Ishikawa (cell line): ENCODE measurements around the gene NDUFB2.

Experiments
- CEBPB ChIP-seq: IDR thresholded peaks from 2 replicates; pipeline ENCODE4 v1.6.1; 2012
- CREB1 ChIP-seq: IDR thresholded peaks from 2 replicates; pipeline ENCODE4 v1.6.1; 2012; ENCODE audit warnings: low read depth
- EGR1 ChIP-seq: IDR thresholded peaks from 2 replicates; pipeline ENCODE4 v1.6.1; 2012
- EP300 ChIP-seq: IDR thresholded peaks from 2 replicates; pipeline ENCODE4 v1.6.1; 2012; ENCODE audit warnings: borderline replicate concordance
- FOXM1 ChIP-seq: IDR thresholded peaks from 2 replicates; pipeline ENCODE4 v1.6.1; 2012; ENCODE audit warnings: low read depth, borderline replicate concordance
- NFIC ChIP-seq: IDR thresholded peaks from 2 replicates; pipeline ENCODE4 v1.6.1; 2012
- RAD21 ChIP-seq: IDR thresholded peaks from 2 replicates; pipeline ENCODE4 v1.6.1; 2012; ENCODE audit warnings: low read depth
- TAF1 ChIP-seq: IDR thresholded peaks from 2 replicates; pipeline ENCODE4 v1.6.1; 2012; ENCODE audit warnings: low read depth, mild to moderate bottlenecking
- TCF12 ChIP-seq: IDR thresholded peaks from 2 replicates; pipeline ENCODE4 v1.6.1; 2012; ENCODE audit warnings: low read depth
- TEAD4 ChIP-seq: IDR thresholded peaks from 2 replicates; pipeline ENCODE4 v1.6.1; 2012
- YY1 ChIP-seq: IDR thresholded peaks from 2 replicates; pipeline ENCODE4 v1.6.1; 2012; ENCODE audit warnings: low read depth
- ZBTB7A ChIP-seq: IDR thresholded peaks from 2 replicates; pipeline ENCODE4 v1.6.1; 2012; ENCODE audit warnings: low read depth
- TF ChIP-seq, protein P1 (sequence below): IDR thresholded peaks from 2 replicates; pipeline ENCODE4 v1.6.1; 2012
- TF ChIP-seq, protein P2 (sequence below): IDR thresholded peaks from 2 replicates; pipeline ENCODE4 v1.6.1; 2012
- TF ChIP-seq, protein P3 (sequence below): IDR thresholded peaks from 2 replicates; pipeline ENCODE4 v1.6.1; 2012; ENCODE audit warnings: low read depth, mild to moderate bottlenecking

NDUFB2 gene

DNA sequence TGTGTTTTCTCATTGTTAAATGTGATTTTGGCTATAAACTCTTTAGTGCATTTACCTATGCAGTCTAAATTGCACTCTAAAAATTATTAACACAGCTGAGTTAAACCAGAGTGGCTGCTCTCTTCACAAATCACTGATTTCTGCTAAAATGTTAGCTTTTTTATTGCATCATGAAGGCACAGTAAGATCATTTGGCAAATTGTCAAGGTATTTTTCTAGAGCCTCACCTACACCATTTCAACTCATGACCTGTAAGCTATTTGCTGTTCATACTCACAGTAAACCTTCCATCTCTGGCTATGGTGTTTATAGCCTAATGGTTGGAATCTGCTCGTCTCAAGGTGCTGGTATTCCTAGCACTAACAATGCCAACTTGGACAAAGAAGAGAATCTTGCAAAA, 25.7 kb downstream of the NDUFB2 start:
- TF ChIP-seq NFIC (peak; percentile 36; the same call in 1 of the 2 replicates), CEBPB (peak; percentile 51), CREB1 (no peak)

DNA sequence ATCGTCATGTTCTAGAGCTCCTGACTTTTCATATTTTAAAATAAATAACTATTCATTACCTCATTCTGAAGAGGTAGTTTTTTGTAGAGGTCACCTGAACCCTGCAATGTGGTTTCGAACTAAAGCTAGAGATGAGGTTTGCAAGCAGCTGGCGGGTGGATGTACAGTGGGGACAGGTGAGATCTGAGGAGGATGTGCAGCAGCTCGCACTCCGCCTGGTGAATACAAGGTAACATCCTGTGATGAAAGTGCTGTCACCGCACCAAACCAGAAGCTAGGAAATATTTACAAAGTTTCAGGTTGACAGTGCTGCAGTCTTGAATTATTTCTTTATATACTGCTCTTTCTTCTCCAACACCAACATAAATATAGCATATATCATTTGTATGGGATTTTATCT, 26.5 kb downstream of the NDUFB2 start:
- TF ChIP-seq, protein P1, sequence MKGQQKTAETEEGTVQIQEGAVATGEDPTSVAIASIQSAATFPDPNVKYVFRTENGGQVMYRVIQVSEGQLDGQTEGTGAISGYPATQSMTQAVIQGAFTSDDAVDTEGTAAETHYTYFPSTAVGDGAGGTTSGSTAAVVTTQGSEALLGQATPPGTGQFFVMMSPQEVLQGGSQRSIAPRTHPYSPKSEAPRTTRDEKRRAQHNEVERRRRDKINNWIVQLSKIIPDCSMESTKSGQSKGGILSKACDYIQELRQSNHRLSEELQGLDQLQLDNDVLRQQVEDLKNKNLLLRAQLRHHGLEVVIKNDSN, result no peak
- TF ChIP-seq, protein P2, sequence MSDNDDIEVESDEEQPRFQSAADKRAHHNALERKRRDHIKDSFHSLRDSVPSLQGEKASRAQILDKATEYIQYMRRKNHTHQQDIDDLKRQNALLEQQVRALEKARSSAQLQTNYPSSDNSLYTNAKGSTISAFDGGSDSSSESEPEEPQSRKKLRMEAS, result no peak
- TF ChIP-seq TCF12, result no peak
- no peak for TF ChIP-seq EGR1
- TF ChIP-seq, protein P3, sequence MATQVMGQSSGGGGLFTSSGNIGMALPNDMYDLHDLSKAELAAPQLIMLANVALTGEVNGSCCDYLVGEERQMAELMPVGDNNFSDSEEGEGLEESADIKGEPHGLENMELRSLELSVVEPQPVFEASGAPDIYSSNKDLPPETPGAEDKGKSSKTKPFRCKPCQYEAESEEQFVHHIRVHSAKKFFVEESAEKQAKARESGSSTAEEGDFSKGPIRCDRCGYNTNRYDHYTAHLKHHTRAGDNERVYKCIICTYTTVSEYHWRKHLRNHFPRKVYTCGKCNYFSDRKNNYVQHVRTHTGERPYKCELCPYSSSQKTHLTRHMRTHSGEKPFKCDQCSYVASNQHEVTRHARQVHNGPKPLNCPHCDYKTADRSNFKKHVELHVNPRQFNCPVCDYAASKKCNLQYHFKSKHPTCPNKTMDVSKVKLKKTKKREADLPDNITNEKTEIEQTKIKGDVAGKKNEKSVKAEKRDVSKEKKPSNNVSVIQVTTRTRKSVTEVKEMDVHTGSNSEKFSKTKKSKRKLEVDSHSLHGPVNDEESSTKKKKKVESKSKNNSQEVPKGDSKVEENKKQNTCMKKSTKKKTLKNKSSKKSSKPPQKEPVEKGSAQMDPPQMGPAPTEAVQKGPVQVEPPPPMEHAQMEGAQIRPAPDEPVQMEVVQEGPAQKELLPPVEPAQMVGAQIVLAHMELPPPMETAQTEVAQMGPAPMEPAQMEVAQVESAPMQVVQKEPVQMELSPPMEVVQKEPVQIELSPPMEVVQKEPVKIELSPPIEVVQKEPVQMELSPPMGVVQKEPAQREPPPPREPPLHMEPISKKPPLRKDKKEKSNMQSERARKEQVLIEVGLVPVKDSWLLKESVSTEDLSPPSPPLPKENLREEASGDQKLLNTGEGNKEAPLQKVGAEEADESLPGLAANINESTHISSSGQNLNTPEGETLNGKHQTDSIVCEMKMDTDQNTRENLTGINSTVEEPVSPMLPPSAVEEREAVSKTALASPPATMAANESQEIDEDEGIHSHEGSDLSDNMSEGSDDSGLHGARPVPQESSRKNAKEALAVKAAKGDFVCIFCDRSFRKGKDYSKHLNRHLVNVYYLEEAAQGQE, result no peak

DNA sequence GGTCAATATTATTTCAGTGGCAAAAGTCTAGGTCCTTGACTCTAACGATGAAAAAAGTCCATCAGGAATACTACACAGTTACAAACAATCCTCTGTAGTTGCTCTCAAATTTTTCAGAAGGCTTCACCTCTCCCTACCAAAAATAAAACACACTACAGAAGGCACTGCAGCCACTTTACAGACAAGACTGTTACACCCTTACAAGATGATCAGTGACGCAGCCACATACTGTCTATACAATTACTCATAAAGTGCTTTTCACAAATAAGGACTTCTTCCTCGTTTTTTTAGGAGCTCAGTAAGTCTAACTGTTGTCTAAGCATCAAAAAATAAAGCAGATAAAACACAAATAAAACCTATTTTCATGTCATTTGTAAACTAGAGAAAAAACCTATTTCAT, 27.1 kb downstream of the NDUFB2 start:
- TF ChIP-seq, protein P1, result no peak
- no peak for TF ChIP-seq CREB1
- no peak for TF ChIP-seq YY1
- no peak for TF ChIP-seq CEBPB
- no peak for TF ChIP-seq TEAD4
- TF ChIP-seq FOXM1, result no peak
- no peak for TF ChIP-seq NFIC
- TF ChIP-seq, protein P3, result no peak
- TF ChIP-seq ZBTB7A, result no peak
- TF ChIP-seq EGR1, result no peak
- TF ChIP-seq TAF1, result no peak
- TF ChIP-seq RAD21, result no peak

DNA sequence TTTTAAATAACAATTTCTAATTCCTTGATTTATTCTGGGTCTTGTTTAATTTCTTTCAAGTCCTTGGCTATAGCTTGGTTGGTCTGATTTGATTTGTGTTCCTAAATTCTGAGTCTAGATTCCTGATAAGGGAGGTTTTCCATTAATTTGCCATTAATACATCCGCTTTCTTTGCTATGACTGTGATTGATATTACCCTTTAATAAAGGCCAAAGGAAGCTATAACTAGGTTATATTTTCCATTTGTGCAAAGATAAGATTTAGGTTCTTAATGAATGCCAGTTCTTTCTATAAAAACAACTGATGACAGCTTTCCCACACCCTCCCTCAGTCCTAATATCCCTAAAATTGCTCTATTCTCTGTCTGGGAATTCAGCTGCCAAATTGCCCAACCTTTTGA, 28.2 kb downstream of the NDUFB2 start:
- TF ChIP-seq YY1 (no peak), ZBTB7A (no peak)

DNA sequence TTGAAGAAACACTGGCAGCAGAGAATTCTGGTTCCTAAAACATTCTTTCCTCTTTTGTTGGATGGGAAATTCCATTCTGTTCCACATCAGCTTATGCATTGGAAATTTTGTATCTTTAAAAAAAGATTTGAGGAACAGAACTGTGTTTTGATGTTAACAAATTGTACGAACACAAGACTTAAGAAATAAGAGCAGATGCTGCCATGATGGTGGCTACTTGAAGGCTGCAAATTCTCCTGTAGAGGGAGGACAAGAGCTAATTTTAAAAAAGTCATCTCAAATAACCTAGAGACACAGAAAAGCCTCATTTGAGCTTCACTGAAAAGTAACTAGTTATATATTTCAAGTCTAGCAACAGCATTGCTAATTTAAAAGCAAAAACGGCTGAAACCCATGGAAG, 29.8 kb downstream of the NDUFB2 start:
- no peak for TF ChIP-seq EP300
- TF ChIP-seq TAF1, result no peak
- TF ChIP-seq RAD21, result peak; percentile 41; the same call in 1 of the 2 replicates
- TF ChIP-seq TEAD4, result no peak

DNA sequence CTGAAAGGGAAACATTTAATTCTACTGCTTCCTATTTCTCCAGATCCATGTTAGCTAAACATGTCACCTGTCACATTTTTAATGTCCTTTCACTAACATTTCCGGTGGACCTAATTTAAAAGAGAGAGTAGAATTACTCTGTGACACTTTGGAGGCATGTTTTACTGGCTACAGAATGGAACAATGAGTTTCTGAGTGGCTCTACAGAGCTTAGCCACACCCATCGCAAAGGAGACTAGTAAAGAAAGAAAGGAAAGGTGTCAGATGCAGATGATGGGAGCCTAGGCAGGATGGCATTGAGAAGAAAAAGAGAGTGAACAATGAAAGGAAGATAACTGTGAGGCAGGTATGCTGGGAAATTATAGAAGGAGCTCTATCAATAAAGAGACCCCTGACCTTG, 35.9 kb downstream of the NDUFB2 start:
- TF ChIP-seq, protein P2, result no peak
- TF ChIP-seq TEAD4 (no peak), YY1 (no peak), CREB1 (no peak), TAF1 (no peak), EGR1 (no peak), CEBPB (no peak), TCF12 (no peak), ZBTB7A (no peak), EP300 (no peak), NFIC (no peak), RAD21 (no peak), FOXM1 (no peak)
- TF ChIP-seq, protein P3, result no peak
- TF ChIP-seq, protein P1, result no peak
